GM18508 (cell line): ENCODE measurements around the gene TBC1D32.
A peak's percentile ranks its signal among the peaks of the same experiment; 100 is the strongest.
"Not testable (repeated sequence)": the region's sequence is repeated elsewhere in the genome, so short reads cannot be mapped to it uniquely, and the experiment has no call there.

ENCODE experiments used
- ATAC-seq: cut with Tn5 transposase; IDR thresholded peaks from one replicate; pipeline ENCODE4 v1.9.1; 2021; ENCODE audit warnings: moderate number of reproducible peaks; ENCODE audit not compliant: insufficient read depth, unreplicated experiment

Gene TBC1D32

DNA sequence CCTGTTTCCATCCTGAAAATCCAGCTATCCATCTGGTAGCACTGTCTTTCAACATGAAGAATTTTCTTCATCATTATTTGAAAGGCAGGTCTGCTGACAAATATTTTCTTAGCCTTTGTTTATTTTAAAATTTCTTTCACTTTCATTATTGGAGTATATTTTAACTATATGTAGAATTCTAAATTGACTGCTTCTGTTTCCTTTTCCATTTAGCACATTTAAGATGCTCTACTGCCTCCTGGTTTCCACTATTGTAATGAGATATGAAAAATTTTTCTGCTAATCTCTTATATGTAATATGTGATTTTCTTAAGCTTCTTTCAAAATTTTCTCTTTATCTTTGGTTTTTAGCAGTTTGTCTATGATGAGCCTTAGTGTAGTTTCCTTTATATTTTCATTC lies 97.3 kb downstream of the TBC1D32 start:
- ATAC-seq, result no peak

DNA sequence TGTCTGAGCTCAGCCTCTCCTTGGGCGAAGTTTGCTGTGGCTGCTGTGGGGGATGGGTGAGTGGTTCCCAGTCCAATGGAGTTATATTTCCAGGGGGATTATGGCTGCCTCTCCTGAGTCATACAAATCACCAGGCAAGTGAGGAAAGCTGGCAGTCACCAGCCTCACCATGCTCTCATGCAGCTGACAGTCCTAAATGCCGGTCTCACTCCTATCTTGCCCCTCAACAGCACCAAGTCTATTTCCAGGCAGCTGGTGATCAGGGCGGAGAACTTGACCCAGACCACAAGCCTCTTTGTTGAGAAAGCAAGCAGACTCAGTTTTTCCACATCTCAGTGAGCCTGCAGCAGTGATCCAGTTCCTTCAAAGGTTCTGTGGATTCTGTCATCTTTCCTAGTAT lies 98.9 kb downstream of the TBC1D32 start:
- no peak for ATAC-seq

DNA sequence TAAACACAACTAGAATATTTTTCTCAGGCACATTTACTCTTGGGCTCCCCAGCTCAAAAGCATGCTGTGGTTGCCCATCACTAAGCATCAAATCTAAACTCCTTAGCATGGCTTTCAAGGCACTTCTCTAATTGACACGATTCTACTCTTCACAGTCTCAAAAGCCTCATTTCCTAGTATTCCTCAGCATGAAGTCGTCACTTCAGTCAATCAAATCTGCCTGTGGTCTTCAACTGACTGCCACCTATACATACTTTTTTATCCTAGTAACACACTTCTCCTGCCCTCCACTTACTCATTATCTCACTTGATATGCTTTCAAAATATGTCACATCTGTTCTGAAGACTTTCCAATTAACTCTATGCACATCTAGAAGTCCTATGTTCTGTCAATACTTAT lies 110.3 kb downstream of the TBC1D32 start:
- ATAC-seq, result no peak

DNA sequence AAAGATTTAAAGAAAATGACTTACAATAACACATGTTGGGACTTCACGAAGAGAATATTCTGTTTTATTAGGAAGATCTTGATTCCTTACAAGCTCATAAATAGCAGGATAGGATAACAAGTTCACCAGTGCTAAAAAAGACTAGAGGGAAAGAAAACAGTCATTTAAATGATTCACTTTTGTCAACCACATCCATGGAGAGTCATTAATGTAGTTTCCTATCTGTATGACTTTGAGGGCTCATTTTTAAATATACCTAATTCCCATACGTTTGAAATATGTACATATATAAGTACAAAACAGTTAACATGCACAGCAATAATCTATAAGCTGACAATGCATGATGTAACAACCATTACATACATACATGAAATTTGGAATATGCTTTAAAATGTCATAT lies 111.1 kb downstream of the TBC1D32 start:
- ATAC-seq, result no peak

DNA sequence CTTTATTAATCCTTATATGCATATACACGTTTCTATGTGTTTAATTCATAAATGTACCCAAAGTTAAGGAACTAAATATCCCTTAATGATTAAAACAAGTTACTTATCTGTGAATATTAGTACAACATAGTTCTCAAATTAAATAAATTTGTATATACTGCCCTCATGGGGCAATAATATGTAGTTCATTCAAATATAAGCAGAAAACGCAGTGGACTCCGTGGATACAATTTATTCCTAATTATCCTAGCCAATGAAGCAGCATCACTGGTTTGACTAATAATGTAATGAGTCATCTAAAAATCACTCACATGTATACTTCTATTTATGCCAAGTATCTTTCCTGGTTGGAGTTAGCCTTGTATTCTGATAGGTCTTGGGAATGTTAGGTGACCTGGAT lies 111.6 kb downstream of the TBC1D32 start:
- ATAC-seq, result no peak

DNA sequence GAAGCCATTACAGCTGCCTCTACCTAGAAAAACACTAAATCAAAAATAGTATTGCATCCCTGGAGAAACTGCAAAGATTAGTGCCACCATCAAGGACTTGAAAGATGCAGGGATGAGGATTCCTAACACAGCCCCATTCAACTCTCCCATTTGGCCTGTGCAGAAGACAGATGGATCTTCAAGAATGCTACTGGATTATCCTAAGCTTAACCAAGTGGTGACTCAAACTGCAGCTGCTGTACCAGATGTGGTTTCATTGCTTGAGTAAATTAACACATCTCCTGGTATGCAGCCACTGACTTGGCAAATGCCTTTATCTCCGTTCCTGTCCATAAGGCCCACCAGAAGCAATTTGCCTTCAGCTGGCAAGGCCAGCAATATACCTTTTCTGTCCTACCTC lies 117.4 kb downstream of the TBC1D32 start:
- no peak for ATAC-seq

DNA sequence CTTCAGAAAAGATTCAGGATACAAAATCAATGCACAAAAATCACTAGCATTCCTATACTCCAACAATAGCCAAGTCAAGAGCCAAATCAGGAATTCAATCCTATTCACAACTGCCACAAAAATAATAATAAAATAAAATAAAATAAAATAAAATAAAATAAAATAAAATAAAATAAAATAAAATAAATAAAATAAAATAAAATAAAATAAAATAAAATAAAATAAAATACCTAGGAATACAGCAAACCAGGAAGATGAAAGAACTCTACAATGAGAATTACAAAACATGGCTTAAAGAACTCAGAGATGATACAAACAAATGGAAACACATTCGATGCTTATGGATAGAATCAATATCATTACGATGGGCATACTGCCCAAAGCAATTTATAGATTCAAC lies 120.9 kb downstream of the TBC1D32 start:
- ATAC-seq, result not testable (repeated sequence)

DNA sequence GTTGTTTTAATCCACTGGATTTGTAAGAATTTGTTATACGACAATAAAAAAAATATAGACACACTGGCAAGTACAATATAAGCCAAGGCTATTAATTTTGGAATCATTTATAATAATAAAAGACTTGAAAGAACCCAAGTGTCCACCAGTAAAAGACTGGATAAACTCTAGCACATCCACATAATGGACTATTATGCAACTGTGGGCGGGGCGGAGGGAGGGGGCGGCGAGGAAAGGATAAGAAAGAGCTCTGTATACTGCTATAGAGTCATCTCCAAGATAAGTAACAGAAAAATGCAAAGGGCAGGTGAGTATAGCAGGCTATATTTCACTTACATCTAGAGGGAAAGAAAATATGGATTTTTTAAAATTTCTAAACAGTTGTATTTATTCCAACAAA lies 123.3 kb downstream of the TBC1D32 start:
- ATAC-seq, result no peak

DNA sequence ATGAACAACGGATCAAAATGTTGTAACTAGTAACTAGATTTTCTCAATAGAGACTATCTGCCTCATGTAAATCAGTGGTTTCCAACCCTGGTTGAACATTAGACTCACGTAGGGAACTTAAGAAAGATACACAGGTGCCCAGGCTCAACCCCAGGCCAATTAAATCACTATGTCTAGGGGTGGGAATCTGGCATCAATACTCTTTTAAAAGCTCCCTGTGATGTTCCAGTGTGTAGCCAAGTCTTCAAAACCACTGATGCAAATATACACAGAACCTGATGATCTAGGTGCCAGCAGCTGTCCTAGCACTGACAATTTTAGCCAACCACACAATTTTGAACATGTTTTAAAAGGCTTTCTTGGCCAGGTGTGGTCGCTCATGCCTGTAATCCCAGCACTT lies 128.7 kb downstream of the TBC1D32 start:
- peak; percentile 83 for ATAC-seq

DNA sequence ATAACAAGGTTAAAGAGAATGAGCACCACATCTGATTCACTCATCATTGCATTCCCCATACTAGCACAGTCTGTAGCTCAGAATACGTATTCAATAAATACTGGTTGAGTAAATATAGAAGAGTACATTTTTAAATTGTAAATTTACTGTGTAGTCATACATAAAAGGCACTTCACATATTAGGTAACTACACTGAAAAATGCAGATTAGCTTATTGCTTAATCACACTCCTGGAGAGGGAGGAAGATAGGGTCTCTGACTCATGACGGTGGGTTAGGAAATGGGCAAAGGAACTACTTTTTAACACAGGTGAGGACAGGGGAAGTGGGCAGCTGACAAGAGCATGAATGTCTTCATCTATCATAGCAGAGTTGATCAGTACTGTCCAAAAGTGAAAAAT lies 133.2 kb downstream of the TBC1D32 start:
- no peak for ATAC-seq

DNA sequence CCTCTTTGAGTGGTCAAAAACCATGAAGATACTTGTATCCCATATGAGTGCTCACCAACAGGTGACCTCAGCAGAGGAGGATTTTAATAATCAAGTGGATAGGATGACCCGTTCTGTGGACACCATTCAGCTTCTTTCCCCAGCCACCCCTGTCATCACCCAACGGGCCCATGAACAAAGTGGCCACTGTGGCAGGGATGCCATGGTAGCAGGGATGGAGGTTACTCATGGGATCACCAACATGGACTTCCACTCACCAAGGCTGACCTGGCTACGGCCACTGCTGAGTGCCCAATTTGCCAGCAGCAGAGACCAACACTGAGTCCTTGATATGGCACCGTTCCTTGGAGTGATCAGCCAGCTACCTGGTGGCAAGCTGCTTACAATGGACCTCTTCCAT lies 138.2 kb downstream of the TBC1D32 start:
- ATAC-seq, result not testable (repeated sequence)

DNA sequence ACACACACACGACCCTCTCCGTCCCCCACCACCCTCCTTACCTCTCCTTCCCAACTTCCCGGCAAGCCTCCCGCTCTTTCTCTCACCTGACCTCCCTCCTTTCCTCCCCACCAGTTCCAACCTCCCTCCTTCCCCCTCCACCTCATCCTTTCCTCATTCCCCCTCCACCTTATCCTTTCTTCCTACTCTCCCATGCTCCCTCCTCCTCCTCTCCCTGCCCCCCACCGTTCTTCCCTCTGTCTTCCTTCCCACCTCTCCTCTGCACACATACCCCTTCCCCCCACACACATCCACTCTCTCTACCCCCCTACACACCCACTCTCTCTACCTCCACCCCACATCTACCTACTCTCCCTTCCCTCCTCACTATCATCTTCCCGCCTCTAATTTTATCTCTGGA lies 144.2 kb downstream of the TBC1D32 start:
- ATAC-seq, result no peak

DNA sequence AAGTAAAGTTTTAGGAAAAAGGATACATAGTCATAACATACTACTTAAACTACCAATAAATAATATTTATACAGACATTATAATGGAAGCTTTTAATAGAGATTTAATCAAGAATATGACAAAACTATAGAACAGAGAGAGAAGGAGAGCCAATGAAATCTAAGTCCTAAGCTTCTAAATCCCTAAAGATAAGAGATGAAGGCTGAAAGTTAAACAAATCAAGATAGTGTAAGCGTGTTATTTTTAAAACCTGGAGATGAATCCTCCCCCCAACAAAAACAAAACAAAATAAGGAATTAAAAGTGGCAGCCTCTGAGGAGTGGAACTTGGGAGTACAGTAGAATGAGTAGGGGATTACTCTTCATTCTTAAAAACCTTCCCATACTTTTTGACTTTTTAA lies 145.9 kb downstream of the TBC1D32 start:
- no peak for ATAC-seq

DNA sequence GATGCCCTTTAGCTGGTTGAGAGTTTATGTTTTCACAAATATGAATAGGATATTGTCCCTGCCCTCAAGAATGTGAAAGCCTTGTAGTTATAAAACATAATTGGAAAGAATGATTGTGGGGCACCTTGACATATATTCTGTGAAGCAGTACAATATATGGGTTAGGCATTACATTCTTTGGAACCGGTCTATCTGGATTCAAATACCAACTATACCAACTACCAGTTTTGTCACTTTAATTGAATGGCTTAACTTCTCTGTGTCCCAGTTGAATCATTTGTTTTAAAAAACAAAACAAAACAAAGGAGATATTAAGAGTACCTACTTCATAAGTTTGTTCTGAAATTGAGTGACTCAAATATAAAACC lies 146.5 kb downstream of the TBC1D32 start:
- ATAC-seq, result no peak

DNA sequence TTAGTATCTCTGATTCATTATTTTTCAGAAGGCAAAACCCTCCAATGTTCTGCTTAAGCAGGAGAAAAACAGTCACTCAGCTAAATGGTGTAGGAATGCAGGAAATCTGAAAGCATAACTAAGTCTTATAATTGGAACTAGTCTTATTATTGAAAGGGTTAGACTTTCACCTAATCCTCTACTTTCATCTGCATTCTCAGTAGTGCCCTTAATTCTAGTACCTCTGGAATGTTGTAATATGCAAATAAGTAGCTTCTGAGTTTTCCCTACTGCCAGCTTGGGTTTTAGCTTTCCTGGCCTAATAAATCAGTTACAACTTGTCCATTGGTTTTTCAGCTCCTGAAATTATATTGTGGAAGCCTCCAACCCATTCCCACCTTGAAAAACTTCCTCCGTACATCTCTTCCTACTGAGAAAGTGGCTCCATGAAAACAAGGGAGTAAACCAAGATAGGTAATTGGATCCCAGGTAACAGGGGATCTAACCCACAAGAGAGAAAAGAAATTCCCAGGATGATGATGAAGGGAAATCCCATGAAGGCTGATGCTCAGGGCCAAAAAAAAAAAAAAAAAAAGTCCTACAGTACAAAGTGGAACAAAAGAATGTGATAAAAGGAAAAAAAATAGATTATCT lies 147.0 kb downstream of the TBC1D32 start:
- ATAC-seq, result no peak

DNA sequence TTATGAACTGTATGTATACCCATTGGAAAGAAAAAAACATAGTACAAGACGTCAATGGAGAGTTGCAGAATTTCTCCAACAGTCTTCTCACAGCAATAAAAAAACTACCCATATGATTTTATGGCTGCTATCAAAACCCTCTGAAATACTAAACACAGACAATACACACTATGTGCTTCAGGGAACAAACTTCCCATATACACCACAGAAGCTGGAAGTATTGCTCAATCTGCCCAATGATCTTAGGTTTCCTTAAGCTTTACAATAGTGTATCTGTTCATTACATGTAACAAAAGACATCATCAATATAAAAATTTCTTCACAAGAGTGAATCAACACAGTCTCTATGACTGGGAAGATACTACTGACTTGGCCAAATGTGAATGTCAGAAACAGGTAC lies 150.5 kb downstream of the TBC1D32 start:
- ATAC-seq, result no peak

DNA sequence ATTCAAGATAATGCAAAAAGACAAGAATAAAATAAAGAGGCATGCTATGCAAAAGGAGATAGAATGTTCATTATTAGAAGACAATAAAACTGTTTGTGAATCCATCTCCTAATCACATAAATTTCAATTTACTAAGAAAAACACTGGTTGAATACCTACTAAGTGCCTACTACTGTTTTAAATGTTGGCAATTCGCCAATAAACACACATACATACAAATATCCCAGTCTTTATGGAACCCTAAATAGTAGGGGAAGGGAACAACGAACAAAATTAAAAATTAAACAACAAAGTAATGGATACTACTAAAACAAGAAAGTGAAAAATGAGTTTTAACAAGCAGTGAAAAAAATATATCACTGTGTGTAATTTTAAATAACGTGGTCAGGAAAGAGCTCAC lies 158.5 kb downstream of the TBC1D32 start:
- no peak for ATAC-seq

DNA sequence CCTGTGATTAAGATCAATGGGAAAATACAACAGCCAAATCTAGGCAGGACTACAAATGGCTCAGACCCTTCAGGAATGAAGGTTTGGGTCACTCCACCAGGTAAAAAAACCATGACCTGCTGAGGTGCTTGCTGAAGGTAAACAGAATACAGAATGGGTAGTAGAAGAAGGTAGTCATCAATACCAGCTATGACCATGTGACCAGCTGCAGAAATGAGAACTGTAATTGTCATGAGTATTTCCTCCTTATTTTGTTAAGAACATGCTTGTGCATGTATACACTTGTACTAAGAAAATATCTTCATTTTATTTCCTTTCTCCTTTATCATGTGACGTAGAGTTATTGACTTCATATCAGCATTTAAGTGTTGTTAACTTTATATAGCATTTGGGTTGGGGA lies 161.8 kb downstream of the TBC1D32 start:
- ATAC-seq, result not testable (repeated sequence)

DNA sequence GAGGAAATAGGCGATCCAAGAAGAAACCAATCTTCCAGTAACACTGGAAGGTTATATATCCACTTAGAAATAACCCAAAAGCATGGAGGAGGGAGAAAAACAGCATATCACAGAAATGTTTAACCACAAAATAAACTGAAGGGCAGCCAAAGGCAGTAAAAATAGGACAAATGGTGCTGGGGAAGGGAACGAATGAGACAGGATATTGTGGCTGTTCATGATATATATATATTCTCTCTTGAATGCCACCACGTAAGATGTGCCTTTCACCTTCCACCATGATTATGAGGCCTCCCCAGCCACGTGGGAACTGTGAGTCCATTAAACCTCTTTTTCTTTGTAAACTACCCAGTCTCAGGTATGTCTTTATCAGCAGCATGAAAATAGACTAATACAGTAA lies 162.4 kb downstream of the TBC1D32 start:
- no peak for ATAC-seq

DNA sequence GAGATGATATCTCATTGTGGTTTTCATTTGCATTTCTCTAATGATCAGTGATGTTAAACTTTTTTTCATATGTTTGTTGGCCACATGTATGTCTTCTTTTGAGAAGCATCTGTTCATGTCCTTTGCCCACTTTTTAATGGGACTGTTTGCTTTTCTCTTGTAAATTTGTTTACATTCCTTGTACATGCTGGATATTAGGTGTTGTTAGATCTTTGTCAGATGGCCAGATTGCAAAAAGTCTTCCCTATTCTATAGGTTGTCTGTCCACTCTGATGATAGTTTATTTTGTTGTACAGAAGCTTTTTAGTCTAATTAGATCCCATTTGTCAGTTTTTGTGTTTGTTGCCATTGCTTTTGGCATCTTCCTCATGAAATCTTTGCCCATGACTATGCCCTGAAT lies 172.4 kb downstream of the TBC1D32 start:
- no peak for ATAC-seq

DNA sequence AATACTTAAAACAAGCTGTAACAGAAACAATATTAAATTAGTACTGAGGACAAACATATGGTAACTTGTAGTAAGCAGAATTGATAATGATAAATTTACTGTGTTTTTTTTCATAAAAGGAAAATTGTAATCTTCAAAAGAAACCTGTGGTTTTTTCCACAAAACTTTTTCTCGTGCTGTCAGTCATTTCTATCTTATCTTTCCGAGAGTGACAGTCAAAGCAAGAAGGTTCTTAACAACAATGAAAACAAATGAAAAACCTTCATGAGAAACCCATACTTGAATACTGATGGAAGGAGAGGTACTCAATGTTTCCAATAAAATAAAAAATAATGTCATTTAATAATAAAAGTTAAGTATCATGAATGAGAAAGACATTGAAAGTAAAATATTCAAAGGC lies 174.0 kb downstream of the TBC1D32 start:
- ATAC-seq, result no peak

DNA sequence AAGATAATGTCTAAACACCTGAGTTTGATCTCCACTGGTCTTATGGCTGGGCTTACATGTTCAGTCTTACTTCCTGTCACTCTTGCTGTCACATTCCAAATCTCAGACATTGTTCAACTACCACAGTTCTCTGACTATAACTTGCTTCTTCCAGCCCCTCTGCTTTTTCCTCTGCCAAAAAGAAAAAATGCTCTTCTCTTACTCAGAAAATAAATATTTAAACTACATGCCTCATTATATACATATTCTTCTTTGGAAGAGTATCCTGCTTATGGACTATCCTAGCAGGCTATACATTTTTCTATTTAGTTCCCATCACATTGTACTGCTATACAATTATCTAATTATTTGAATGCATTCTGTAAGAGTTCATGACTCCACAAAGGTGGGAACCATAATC lies 175.4 kb downstream of the TBC1D32 start:
- no peak for ATAC-seq

DNA sequence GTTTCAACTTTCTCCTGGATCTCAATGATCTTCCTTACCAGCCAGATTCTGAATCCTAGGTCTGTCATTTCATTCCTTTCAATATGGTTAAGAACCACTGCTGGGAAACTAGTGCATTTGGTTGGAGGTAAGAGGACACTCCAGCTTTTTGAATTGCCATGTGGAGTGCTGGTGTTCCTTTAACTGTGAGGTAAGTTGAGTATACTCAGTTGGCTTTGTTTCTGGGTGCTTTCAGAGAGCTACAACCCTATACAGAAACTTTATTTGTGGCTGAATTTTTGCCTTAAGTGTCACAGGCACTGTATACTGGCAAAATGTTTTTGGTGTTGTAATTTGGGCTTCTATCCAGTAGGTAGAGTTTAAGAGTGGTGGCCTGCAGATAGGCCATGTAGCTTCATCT lies 175.8 kb downstream of the TBC1D32 start:
- ATAC-seq, result no peak
